SK-N-SH (cell line): ENCODE measurements around the gene PTPRS. TPM values are rescaled to one million over a fixed set of nuclear protein-coding genes. Genes with fewer than 3 reads are reported as not detected.

Experiments used
- ELF1 ChIP-seq: IDR thresholded peaks from 2 replicates; pipeline ENCODE4 v1.4.0; 2012
- EP300 ChIP-seq, 2 experiments: IDR thresholded peaks; 2 replicates each; pipeline versions ENCODE4 v1.4.0 to v1.6.1; 2012; ENCODE audit warnings: borderline replicate concordance in 1 of 2, low read depth in 1 of 2, low read length in 1 of 2
- FOSL2 ChIP-seq: IDR thresholded peaks from 2 replicates; pipeline ENCODE4 v1.4.0; 2012; ENCODE audit warnings: low read depth, mild to moderate bottlenecking, moderate library complexity, borderline replicate concordance
- FOXJ3 ChIP-seq: sonication (generic); formaldehyde crosslinking; IDR thresholded peaks from 2 replicates; pipeline ENCODE4 v1.5.1; 2020; ENCODE audit warnings: mild to moderate bottlenecking, missing genetic modification reagents
- FOXM1 ChIP-seq: IDR thresholded peaks from 2 replicates; pipeline ENCODE4 v1.4.0; 2012; ENCODE audit warnings: low read depth, mild to moderate bottlenecking
- GABPA ChIP-seq: IDR thresholded peaks from 2 replicates; pipeline ENCODE4 v1.4.0; 2012; ENCODE audit warnings: low read depth, mild to moderate bottlenecking
- GATA2 ChIP-seq: sonication (generic); formaldehyde crosslinking; IDR thresholded peaks from 2 replicates; pipeline ENCODE4 v1.5.0; 2020; ENCODE audit warnings: mild to moderate bottlenecking, missing genetic modification reagents
- NRF1 ChIP-seq: IDR thresholded peaks from 2 replicates; pipeline ENCODE4 v1.6.1; 2012; ENCODE audit warnings: low read depth, mild to moderate bottlenecking, low read length
- POLR2AphosphoS5 ChIP-seq: IDR thresholded peaks from 2 replicates; pipeline ENCODE4 v1.6.1; 2012; ENCODE audit warnings: low read depth, low read length
- RAD21 ChIP-seq: IDR thresholded peaks from 2 replicates; pipeline ENCODE4 v1.6.1; 2012; ENCODE audit warnings: mild to moderate bottlenecking, low read length
- RCOR1 ChIP-seq: fragments of 150-350 bp; IDR thresholded peaks from 2 replicates; pipeline ENCODE4 v1.6.1; 2017; ENCODE audit warnings: antibody characterized with exemption, low read length
- RFX5 ChIP-seq: IDR thresholded peaks from 2 replicates; pipeline ENCODE4 v1.6.1; 2012; ENCODE audit warnings: mild to moderate bottlenecking, improper control_type of control experiment, low read length
- RXRA ChIP-seq: IDR thresholded peaks from 2 replicates; pipeline ENCODE4 v1.4.0; 2012; ENCODE audit warnings: low read depth, mild to moderate bottlenecking, borderline replicate concordance
- SIN3A ChIP-seq: IDR thresholded peaks from 2 replicates; pipeline ENCODE4 v1.6.1; 2012; ENCODE audit warnings: low read depth, mild to moderate bottlenecking, low read length, moderate library complexity, borderline replicate concordance
- SMC3 ChIP-seq: IDR thresholded peaks from 2 replicates; pipeline ENCODE4 v1.6.1; 2012; ENCODE audit warnings: low read depth, low read length, improper control_type of control experiment
- TCF12 ChIP-seq: IDR thresholded peaks from 2 replicates; pipeline ENCODE4 v1.4.0; 2012
- TEAD4 ChIP-seq: IDR thresholded peaks from 2 replicates; pipeline ENCODE4 v1.4.0; 2012; ENCODE audit warnings: mild to moderate bottlenecking, borderline replicate concordance; ENCODE audit not compliant: insufficient read depth
- USF2 ChIP-seq: fragments of 150-350 bp; IDR thresholded peaks from 2 replicates; pipeline ENCODE4 v1.6.1; 2017; ENCODE audit warnings: antibody characterized with exemption, low read length, low read depth, borderline replicate concordance
- polyA plus RNA-seq, 3 experiments: library from polyadenylated mRNA; depleted of rRNA; stranded (reverse); fragments of >200 nt; gene quantifications; 2 replicates each; pipeline ENCODE4 v1.2.3, GENCODE V29; 2012
- TF ChIP-seq, protein P1 (sequence below): fragments of 200-600 bp; sonication (generic); IDR thresholded peaks from 2 replicates; pipeline ENCODE4 v1.6.1; 2017; ENCODE audit warnings: antibody characterized with exemption, mild to moderate bottlenecking, moderate library complexity
- TF ChIP-seq, protein P2 (sequence below): IDR thresholded peaks from 2 replicates; pipeline ENCODE4 v1.6.1; 2012; ENCODE audit warnings: mild to moderate bottlenecking, low read depth, low read length, moderate library complexity
- TF ChIP-seq, protein P3 (sequence below): fragments of 150-350 bp; IDR thresholded peaks from 2 replicates; pipeline ENCODE4 v1.6.1; 2016; ENCODE audit warnings: mild to moderate bottlenecking, low read depth, low read length
- TF ChIP-seq, protein P4 (sequence below): IDR thresholded peaks from 2 replicates; pipeline ENCODE4 v1.4.0; 2012; ENCODE audit warnings: low read depth, borderline replicate concordance

The PTPRS gene
- polyA plus RNA-seq, 1 of the 3 experiments (the other 2 are of a cell fraction), result 91.0 TPM

DNA sequence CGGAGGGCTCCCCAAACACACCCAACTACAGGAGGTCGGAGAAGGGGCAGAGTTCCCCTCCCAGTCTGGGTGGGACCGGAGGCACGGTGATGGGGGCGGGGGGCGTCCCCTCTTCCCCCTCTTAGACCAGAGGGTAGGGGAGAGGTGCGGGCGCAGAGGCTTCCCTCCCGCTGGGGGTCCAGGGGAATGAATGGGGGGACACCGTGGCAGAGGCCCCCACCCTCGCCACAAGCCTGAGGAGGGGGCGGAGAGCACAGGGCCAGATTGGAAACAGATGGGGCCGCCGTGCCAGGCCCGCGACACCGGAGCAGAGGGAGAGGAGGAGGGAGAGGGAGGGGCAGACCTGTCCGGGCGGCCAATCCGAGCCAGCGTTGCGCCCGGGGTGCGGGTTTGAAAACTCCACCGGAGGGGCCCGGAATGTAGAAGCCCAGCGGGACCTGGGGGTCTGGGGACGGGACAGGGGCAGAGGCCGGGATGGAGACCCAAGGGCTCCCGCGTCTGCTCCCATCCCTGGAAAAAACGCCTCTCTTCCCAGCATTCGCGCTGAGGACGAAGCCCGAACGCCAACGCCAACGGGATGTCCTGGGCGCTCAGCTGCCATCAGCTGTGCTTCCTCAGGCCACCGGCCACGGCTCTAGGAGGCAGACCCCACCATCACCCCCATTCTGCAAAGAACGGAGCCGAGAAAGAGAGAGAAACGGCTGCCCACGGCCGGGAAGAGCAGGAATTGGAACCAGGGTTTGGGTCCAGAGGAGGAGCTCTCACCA lies 46.8 kb downstream of the PTPRS start (continued):
- TF ChIP-seq RFX5 (no peak), NRF1 (no peak), USF2 (no peak), TEAD4 (no peak), FOSL2 (no peak), RAD21 (no peak), RCOR1 (no peak), GATA2 (no peak), SIN3A (peak; percentile 13; the same call in 1 of the 2 replicates), FOXM1 (no peak), EP300 (IDR thresholded peaks at IDR 0.05; ENCODE audit: borderline replicate concordance in 1 of 2, low read depth in 1 of 2, low read length in 1 of 2) (no peak; a peak in 1 of 4 replicates), POLR2AphosphoS5 (no peak; the same call in 1 of the 2 replicates), FOXJ3 (CRISPR knock-in tag) (no peak), ELF1 (no peak), SMC3 (no peak), TCF12 (peak; percentile 90), GABPA (0 out of 2 replicates have a peak, but pooled peaks have one; percentile 1), RXRA (no peak; the same call in 1 of the 2 replicates)
- TF ChIP-seq, protein P1, sequence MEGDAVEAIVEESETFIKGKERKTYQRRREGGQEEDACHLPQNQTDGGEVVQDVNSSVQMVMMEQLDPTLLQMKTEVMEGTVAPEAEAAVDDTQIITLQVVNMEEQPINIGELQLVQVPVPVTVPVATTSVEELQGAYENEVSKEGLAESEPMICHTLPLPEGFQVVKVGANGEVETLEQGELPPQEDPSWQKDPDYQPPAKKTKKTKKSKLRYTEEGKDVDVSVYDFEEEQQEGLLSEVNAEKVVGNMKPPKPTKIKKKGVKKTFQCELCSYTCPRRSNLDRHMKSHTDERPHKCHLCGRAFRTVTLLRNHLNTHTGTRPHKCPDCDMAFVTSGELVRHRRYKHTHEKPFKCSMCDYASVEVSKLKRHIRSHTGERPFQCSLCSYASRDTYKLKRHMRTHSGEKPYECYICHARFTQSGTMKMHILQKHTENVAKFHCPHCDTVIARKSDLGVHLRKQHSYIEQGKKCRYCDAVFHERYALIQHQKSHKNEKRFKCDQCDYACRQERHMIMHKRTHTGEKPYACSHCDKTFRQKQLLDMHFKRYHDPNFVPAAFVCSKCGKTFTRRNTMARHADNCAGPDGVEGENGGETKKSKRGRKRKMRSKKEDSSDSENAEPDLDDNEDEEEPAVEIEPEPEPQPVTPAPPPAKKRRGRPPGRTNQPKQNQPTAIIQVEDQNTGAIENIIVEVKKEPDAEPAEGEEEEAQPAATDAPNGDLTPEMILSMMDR, result no peak
- TF ChIP-seq, protein P2, sequence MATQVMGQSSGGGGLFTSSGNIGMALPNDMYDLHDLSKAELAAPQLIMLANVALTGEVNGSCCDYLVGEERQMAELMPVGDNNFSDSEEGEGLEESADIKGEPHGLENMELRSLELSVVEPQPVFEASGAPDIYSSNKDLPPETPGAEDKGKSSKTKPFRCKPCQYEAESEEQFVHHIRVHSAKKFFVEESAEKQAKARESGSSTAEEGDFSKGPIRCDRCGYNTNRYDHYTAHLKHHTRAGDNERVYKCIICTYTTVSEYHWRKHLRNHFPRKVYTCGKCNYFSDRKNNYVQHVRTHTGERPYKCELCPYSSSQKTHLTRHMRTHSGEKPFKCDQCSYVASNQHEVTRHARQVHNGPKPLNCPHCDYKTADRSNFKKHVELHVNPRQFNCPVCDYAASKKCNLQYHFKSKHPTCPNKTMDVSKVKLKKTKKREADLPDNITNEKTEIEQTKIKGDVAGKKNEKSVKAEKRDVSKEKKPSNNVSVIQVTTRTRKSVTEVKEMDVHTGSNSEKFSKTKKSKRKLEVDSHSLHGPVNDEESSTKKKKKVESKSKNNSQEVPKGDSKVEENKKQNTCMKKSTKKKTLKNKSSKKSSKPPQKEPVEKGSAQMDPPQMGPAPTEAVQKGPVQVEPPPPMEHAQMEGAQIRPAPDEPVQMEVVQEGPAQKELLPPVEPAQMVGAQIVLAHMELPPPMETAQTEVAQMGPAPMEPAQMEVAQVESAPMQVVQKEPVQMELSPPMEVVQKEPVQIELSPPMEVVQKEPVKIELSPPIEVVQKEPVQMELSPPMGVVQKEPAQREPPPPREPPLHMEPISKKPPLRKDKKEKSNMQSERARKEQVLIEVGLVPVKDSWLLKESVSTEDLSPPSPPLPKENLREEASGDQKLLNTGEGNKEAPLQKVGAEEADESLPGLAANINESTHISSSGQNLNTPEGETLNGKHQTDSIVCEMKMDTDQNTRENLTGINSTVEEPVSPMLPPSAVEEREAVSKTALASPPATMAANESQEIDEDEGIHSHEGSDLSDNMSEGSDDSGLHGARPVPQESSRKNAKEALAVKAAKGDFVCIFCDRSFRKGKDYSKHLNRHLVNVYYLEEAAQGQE, result no peak
- TF ChIP-seq, protein P3, sequence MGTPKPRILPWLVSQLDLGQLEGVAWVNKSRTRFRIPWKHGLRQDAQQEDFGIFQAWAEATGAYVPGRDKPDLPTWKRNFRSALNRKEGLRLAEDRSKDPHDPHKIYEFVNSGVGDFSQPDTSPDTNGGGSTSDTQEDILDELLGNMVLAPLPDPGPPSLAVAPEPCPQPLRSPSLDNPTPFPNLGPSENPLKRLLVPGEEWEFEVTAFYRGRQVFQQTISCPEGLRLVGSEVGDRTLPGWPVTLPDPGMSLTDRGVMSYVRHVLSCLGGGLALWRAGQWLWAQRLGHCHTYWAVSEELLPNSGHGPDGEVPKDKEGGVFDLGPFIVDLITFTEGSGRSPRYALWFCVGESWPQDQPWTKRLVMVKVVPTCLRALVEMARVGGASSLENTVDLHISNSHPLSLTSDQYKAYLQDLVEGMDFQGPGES, result no peak
- TF ChIP-seq, protein P4, sequence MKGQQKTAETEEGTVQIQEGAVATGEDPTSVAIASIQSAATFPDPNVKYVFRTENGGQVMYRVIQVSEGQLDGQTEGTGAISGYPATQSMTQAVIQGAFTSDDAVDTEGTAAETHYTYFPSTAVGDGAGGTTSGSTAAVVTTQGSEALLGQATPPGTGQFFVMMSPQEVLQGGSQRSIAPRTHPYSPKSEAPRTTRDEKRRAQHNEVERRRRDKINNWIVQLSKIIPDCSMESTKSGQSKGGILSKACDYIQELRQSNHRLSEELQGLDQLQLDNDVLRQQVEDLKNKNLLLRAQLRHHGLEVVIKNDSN, result no peak
